Fibroblast of villous mesenchyme (primary cell): ENCODE measurements around the gene TMPRSS9. TPM values are rescaled to one million over a fixed set of nuclear protein-coding genes. Genes with fewer than 3 reads are reported as not detected.

Experiments used
- DNase-seq: peaks from one replicate; pipeline ENCODE4 v3.0.0-alpha.2; 2010; ENCODE audit warnings: low read depth
- H3K4me3 ChIP-seq: 2 replicates; pipeline ENCODE4 v1.5.1; 2011; ENCODE audit warnings: low read depth, mild to moderate bottlenecking, low read length
- total RNA-seq: library from RNA; depleted of rRNA; stranded (reverse); fragments of >200 nt; gene quantifications from 2 replicates; pipeline ENCODE4 v1.2.3, GENCODE V29; 2012
- TF ChIP-seq, protein P1 (sequence below): IDR thresholded peaks from 2 replicates; pipeline ENCODE4 v1.5.1; 2012; ENCODE audit warnings: low read depth, mild to moderate bottlenecking, low read length; ENCODE audit not compliant: insufficient read depth

TMPRSS9 gene
- total RNA-seq, 1 donor: not detected

DNA sequence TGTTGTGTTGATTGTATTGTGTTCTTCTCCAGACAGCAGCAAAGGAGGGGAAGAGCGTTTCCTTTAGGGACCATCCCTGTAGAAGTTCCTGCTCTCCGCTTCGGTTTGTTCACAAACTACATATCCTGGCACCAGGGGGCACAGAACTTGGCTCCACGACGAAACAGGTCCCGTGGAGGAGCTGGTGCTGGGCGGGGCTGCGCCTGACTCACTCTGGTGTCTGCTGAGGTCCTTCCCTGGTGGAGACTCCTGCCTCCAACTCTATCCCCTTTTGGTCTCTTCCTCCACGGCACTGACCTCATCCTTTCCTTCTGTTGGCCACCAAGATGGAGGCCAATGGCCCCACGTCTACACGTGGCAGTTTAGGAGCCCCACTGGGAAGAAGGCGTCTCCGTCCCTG lies 14.7 kb downstream of the TMPRSS9 start:
- no peak for DNase-seq
- TF ChIP-seq, protein P1, sequence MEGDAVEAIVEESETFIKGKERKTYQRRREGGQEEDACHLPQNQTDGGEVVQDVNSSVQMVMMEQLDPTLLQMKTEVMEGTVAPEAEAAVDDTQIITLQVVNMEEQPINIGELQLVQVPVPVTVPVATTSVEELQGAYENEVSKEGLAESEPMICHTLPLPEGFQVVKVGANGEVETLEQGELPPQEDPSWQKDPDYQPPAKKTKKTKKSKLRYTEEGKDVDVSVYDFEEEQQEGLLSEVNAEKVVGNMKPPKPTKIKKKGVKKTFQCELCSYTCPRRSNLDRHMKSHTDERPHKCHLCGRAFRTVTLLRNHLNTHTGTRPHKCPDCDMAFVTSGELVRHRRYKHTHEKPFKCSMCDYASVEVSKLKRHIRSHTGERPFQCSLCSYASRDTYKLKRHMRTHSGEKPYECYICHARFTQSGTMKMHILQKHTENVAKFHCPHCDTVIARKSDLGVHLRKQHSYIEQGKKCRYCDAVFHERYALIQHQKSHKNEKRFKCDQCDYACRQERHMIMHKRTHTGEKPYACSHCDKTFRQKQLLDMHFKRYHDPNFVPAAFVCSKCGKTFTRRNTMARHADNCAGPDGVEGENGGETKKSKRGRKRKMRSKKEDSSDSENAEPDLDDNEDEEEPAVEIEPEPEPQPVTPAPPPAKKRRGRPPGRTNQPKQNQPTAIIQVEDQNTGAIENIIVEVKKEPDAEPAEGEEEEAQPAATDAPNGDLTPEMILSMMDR: no peak
- no peak overlapping the region for H3K4me3 ChIP-seq

DNA sequence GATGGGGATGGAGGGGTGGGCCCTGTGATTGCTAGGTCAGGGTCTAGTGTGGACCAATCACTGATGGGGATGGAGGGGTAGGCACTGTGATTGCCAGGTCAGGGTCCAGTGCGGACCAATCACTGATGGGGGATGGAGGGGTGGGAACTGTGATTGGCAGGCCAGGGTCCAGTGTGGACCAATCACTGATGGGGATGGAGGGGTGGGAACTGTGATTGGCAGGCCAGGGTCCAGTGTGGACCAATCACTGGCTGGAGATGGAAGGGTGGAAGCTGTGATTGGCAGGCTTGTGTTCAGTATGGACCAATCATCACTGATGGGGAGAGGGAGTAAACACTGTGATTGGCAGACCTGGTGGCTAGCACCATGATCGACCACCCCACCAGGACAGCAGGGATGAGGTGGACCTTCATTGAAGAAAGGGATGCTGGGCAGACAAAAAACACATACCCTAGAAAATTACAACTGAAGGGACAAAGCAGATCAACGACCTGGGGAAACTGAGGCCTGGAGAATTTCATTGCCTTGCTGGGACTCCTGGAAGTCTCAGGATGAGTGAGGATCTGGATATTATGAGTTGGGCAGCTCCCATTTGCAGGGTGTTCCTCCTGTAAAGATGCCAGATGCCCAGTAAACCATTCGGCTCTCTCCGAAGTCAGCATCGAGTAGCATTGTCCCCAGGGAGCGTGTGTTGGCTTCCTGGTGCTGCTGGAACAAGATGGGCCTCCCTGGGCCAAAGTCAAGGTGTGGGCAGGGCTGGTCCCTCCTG lies 15.5 kb downstream of the TMPRSS9 start:
- no peak for DNase-seq
- TF ChIP-seq, protein P1: no peak
- no peak overlapping the region for H3K4me3 ChIP-seq

DNA sequence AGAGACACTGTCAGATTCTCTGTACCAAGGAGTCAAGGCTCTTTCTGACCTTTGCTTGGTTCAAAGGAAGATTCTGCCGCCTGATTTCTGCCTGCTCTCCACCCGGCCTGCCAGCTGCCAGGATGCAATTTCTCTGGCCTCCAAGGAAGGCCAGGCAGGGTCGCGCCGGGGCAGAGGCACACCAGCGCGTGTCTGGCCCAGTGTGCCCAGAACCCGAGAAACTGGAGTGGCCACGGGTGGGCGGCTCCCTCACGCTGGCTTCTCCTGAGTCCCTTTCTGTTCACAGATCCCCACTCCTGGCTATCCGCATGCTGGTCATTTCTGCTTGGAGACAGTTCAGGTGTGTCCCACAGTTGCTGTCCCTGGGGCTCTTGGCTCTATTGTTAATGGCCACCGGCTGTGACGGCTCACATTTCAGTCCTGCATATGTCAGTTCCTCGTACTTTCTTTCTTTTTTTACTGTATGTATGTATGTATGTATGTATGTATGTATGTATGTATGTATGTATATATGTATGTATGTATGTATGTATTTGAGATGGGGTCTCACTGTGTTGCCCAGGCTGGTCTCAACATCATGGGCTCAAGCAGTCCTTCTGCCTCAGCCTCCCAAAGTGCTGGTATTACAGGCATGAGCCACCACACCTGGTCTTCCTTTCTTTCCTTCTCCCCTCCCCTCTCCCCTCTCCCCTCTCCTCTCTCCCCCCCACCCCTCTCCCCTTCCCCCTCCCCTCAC lies 16.9 kb downstream of the TMPRSS9 start:
- no peak overlapping the region for H3K4me3 ChIP-seq
- no peak for DNase-seq
- TF ChIP-seq, protein P1: no peak

DNA sequence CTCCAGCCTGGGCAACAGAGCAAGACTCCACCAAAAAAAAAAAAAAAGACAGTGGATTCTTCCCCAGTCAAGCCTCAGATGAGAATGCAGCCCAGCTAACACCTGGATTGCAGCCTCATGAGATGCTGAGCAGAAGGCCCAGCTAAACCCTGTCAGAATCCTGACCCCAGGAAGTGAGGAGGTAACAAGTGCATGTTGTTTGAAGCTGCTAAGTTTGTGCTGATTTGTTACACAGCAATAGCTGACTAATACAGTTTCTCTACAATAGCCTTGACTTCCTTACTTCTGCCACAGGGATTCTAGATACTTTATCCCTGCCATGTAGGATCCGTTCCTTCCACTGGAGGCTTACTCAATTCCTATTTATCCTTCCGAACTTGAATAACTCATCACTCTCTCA lies 20.5 kb downstream of the TMPRSS9 start:
- H3K4me3 ChIP-seq: no peak overlapping the region
- DNase-seq: no peak
- TF ChIP-seq, protein P1: no peak

- no peak for DNase-seq
- no peak overlapping the region for H3K4me3 ChIP-seq
- TF ChIP-seq, protein P1: no peak
Measured at GRCh38 chr19:2381148-2381820, 21.2 kb downstream of the TMPRSS9 start.

DNA sequence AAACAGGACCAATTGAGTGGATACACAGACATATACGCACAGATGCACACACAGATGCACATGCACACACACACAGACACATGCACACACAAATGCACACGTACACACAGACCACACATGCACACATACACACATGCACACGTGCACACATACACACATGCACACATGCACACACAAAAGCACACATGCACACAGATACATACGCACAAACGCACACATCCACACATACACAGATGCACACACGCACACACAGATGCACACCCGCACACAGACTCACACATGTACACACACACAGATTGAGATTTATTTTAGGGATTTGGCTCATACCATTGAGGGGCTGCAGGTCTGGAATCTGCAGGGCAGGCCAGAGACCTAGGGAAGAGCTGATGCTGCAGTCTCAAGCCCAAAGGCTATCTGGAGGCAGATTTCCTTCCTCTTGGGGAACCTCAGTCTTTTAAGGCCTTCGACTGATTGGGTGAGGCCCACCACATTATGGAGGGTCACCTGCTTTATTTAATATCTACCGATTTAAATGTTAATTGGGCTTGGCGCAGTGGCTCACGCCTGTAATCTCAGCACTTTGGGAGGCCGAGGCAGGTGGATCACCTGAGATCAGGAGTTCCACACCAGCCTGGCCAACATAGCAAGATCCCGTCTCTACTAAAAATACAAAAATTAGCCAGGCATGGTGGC lies 22.6 kb downstream of the TMPRSS9 start:
- no peak for DNase-seq
- TF ChIP-seq, protein P1: no peak
- no peak overlapping the region for H3K4me3 ChIP-seq
